KOPT-K1 (cell line): Measurements from ENCODE around the gene PMVK.
"Not testable (repeated sequence)": the region's sequence is repeated elsewhere in the genome, so short reads cannot be mapped to it uniquely, and the experiment has no call there.

ENCODE experiments used
- H3K27ac ChIP-seq: fragments of 200-600 bp; sonication (generic); 2 replicates; pipeline ENCODE4 v1.5.1; 2016; ENCODE audit warnings: antibody characterized with exemption, mild to moderate bottlenecking, low read depth, low read length; ENCODE audit not compliant: poor library complexity, severe bottlenecking
- H3K36me3 ChIP-seq: fragments of 200-600 bp; sonication (generic); 2 replicates; pipeline ENCODE4 v1.5.1; 2017; ENCODE audit warnings: antibody characterized with exemption, mild to moderate bottlenecking, low read length, moderate library complexity; ENCODE audit not compliant: insufficient read depth
- H3K9me3 ChIP-seq: fragments of 200-600 bp; sonication (generic); 2 replicates; pipeline ENCODE4 v1.5.1; 2017; ENCODE audit warnings: antibody characterized with exemption, low read length, mild to moderate bottlenecking; ENCODE audit not compliant: insufficient read depth, poor library complexity, severe bottlenecking

PMVK gene

DNA sequence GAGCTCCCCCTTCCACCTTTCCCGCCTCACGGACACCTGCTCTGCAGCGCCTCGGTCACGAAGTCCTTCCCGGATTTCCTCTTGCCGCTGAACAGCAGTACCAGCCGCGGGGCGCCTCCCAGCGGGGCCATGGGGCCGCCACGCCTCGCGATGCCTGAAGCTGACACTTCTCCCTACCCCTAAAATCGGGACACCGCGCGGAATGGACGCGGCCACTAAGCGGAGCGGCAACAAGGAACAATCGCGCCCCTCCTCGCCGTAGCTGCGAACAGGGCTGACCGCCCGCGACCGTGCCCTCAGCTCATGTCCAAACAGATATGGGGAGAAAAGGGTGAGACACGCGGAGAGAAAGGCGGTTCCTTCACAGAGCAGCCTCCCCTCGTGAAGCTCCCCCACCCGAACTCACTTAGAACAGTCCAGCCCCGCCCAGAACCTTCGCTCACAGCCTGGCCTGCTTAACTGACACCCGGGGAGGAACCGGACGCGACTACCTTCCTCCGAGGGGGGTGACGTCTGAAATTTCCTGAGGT, at the start of gene PMVK:
PMVK (minus strand) TSS at position 165 of the 530 bp plus-strand sequence; CDS start at position 131, 34 bp downstream.
- H3K9me3 ChIP-seq: no peaks in the 10 kb centered on the region
- peaks cover 6% of the 10 kb centered on the region; the same call in 1 of the 2 replicates for H3K36me3 ChIP-seq
- H3K27ac ChIP-seq: peak within 1 kb of the TSS; percentile 92

- peak overlapping the region; percentile 59 for H3K27ac ChIP-seq
- peaks cover 50% of the 10 kb centered on the region for H3K36me3 ChIP-seq
- no peaks in the 10 kb centered on the region for H3K9me3 ChIP-seq
Measured at GRCh38 chr1:154983776-154984466, 47.4 kb upstream of the PMVK start.

DNA sequence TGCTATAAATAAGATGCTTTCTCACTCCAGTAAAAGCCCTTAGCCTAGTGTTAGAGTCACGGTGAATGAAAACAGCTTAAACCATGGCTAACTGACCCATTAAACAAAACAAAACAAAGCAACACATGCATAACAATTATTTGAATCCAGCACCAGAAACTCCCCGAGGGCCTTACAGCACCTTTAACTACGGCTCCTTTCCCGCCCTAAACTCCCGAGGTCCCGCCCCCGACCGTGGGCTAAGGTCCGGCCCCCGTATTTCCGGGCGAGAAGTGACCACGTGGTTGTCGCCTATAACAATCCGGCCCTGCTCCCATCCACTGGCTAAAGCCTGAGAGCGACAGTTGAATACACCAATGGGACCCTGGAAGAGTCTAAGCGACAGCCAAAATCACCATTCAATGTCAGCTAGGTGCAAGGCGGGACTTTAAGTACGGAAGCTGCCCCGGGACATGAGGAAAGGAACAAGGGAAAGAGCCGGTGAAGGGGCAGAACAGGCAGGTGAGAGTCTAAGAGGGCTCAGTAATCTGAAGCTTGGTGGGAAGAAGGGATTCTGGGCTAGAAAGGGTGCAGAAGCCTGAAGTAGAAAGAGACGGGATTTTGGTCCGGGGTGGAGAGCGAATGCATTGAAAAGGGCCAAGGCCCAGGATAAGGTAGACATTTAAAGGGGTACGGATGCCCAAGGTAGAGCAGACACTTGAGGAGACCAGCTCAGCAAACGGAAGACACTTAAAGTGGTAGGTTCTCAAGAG, 46.6 kb upstream of the PMVK start, which contains the start of gene FLAD1:
FLAD1 (plus strand) TSS at position 448 of the 752 bp plus-strand sequence. CDS start 351 bp downstream, outside the sequence.
- Histone ChIP-seq H3K27ac (peak within 1 kb of the TSS; percentile 59), H3K36me3 (peaks cover 48% of the 10 kb centered on the region), H3K9me3 (no peaks in the 10 kb centered on the region)

DNA sequence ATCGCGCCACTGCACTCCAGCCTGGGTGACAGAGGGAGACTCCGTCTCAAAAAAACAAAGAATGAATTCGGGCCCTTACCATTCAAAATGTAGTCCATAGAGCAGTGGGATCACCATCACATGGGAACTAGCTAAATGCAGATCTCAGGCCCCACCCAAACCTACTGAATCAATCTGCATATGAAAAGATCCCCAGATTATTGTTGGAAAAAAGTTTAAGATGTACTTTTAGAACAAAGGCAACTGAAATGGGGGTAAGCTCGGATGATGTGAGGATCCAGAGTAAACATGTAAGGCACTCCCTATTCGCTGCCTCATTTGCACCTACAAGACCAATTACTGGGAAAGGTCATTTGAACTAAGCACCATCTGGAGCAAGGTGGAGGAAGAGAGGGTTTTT, 45.8 kb upstream of the PMVK start:
- Histone ChIP-seq H3K27ac (peak overlapping the region; percentile 59), H3K9me3 (no peaks in the 10 kb centered on the region), H3K36me3 (peaks cover 48% of the 10 kb centered on the region)

- H3K27ac ChIP-seq: no peak overlapping the region
- peaks cover 42% of the 10 kb centered on the region for H3K36me3 ChIP-seq
- no peaks in the 10 kb centered on the region for H3K9me3 ChIP-seq
Measured at GRCh38 chr1:154978360-154978759, 41.8 kb upstream of the PMVK start.

DNA sequence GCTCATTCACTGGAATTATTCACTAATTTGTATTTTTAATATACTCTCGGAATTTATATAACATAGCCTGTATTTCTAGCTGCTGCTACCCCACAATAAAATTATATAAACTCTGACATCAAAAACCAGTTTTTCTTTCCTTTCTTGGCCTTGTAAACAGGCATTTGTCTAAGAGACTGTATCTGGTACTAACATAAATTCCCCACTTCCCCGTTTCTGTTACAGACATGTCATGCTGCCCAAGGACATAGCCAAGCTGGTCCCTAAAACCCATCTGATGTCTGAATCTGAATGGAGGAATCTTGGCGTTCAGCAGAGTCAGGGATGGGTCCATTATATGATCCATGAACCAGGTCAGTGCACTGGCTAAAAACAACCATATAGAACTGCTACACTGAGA, 41.2 kb upstream of the PMVK start:
- H3K9me3 ChIP-seq, H3K27ac ChIP-seq: not testable (repeated sequence)
- H3K36me3 ChIP-seq: peaks cover 43% of the 10 kb centered on the region

- Histone ChIP-seq H3K36me3 (peaks cover 39% of the 10 kb centered on the region), H3K9me3 (no peaks in the 10 kb centered on the region)
Measured at GRCh38 chr1:154975409-154976059, 39.0 kb upstream of the PMVK start.

GRCh38 chr1:154974808-154975408, 38.4 kb upstream of the PMVK start:
- Histone ChIP-seq H3K36me3 (peaks cover 33% of the 10 kb centered on the region), H3K9me3 (no peaks in the 10 kb centered on the region), H3K27ac (peak overlapping the region; percentile 92)

More at GRCh38 chr1:154975409-154976059, 39.0 kb upstream of the PMVK start:
- peak overlapping the region; percentile 92 for H3K27ac ChIP-seq

- Histone ChIP-seq H3K36me3 (peaks cover 33% of the 10 kb centered on the region), H3K27ac (peak within 1 kb of the TSS; percentile 92), H3K9me3 (no peaks in the 10 kb centered on the region)
Measured at GRCh38 chr1:154974102-154974807, 37.7 kb upstream of the PMVK start, which contains the start of gene CKS1B. CKS1B (plus strand) TSS chr1:154974681; CDS start chr1:154974746, 65 bp downstream.

DNA sequence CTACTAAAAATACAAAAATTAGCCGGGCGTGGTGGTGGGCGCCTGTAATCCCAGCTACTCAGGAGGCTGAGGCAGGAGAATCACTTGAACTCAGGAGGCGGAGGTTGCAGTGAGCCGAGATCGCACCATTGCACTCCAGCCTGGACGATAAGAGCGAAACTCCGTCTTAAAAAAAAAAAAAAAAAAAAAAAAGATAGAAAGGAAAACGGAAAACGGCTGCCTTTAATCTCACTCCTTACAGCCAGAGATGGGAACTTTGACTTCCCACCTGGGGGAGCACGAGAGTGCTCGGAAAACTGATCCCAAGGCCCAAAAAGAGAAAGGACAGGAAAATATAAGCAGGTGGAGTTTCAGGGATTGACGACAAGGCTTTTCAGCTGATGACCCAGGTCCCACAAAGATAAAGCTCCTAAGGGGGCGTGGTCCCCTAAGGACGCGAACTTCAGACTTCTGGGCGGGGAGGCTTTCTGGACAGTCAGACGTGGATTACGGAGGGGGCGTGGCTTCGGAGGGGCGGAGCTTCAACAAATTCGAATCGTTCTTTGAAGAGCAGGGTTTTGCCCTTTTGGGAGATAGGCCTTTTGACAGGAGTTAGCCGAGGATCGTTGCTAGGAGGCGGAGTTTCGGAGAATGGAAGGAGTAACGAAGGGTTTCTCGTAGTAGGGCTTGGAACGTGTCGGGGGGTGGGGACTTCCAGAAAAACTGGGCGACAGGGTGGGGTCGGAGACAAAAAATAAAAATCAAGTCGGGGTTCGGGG, 37.0 kb upstream of the PMVK start:
- Histone ChIP-seq H3K36me3 (peaks cover 34% of the 10 kb centered on the region), H3K9me3 (no peaks in the 10 kb centered on the region), H3K27ac (peak overlapping the region; percentile 92)

GRCh38 chr1:154972517-154973343, 36.2 kb upstream of the PMVK start:
- Histone ChIP-seq H3K9me3 (no peaks in the 10 kb centered on the region), H3K27ac (no peak overlapping the region), H3K36me3 (peaks cover 34% of the 10 kb centered on the region)

GRCh38 chr1:154972213-154972516, 35.6 kb upstream of the PMVK start:
- Histone ChIP-seq H3K9me3 (no peaks in the 10 kb centered on the region), H3K36me3 (peaks cover 34% of the 10 kb centered on the region), H3K27ac (no peak overlapping the region)

- H3K27ac ChIP-seq: no peak overlapping the region
- H3K36me3 ChIP-seq: peaks cover 39% of the 10 kb centered on the region
- no peaks in the 10 kb centered on the region for H3K9me3 ChIP-seq
Measured at GRCh38 chr1:154971341-154971998, 35.0 kb upstream of the PMVK start.
